MG63 (cell line): Measurements from ENCODE around the gene P2RY11. TPM values are rescaled to one million over a fixed set of nuclear protein-coding genes. Genes with fewer than 3 reads are reported as not detected.

ENCODE experiments used
- DNase-seq: peaks from one replicate; pipeline ENCODE4 v3.0.0-alpha.2; 2020
- H3K27me3 ChIP-seq: fragments of 250-450 bp; sonication (Bioruptor Pico); 2 replicates; pipeline ENCODE4 v1.5.1; 2020; ENCODE audit warnings: mild to moderate bottlenecking, moderate library complexity
- H3K36me3 ChIP-seq: fragments of 250-450 bp; sonication (Bioruptor Pico); 2 replicates; pipeline ENCODE4 v1.5.1; 2020; ENCODE audit warnings: mild to moderate bottlenecking, moderate library complexity
- H3K4me3 ChIP-seq: fragments of 250-450 bp; sonication (Bioruptor Pico); 2 replicates; pipeline ENCODE4 v1.5.1; 2020; ENCODE audit warnings: mild to moderate bottlenecking, moderate library complexity
- H3K9me3 ChIP-seq: fragments of 250-450 bp; sonication (Bioruptor Pico); 2 replicates; pipeline ENCODE4 v1.5.1; 2020; ENCODE audit warnings: mild to moderate bottlenecking, moderate library complexity
- total RNA-seq: library from RNA; depleted of rRNA; stranded (reverse); fragments of >200 nt; shearing (Covaris generic); gene quantifications from 2 replicates; pipeline ENCODE4 v1.2.3, GENCODE V29; 2014; ENCODE audit warnings: low replicate concordance

Gene P2RY11
- total RNA-seq, 1 experiment from 2014 or later = 5.9 TPM

DNA sequence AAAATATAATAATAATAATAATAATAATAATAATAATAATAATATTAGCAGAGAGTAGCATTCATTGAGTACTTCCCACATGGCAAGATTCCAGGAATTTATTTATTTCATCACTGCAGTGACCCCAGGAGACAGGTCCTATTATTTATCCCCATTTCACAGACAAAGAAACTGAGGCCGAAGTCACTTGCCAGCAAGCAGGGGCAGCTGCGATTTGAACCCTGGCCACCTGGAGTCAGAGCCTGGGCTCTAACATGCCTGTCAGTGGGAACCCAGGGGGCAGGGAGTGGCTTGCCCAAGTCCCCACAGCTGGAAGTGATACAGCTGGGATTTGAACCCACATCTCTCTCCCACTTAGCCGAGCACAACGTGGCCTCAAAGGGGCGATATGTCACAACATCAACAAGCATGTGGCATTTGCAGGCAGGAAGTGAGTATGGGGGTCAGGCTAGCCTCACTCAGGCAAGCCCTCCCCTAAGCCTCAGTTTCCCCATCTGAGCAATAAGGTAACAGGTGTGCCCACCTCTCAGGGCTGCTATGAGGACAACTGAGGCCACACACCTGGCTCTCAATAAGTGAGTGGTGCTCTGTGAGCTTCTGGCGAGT lies 22.4 kb upstream of the P2RY11 start:
- Histone ChIP-seq H3K9me3 (no peaks in the 10 kb centered on the region), H3K36me3 (peaks cover 17% of the 10 kb centered on the region), H3K4me3 (no peak overlapping the region), H3K27me3 (no peaks in the 10 kb centered on the region)
- DNase-seq = no peak

DNA sequence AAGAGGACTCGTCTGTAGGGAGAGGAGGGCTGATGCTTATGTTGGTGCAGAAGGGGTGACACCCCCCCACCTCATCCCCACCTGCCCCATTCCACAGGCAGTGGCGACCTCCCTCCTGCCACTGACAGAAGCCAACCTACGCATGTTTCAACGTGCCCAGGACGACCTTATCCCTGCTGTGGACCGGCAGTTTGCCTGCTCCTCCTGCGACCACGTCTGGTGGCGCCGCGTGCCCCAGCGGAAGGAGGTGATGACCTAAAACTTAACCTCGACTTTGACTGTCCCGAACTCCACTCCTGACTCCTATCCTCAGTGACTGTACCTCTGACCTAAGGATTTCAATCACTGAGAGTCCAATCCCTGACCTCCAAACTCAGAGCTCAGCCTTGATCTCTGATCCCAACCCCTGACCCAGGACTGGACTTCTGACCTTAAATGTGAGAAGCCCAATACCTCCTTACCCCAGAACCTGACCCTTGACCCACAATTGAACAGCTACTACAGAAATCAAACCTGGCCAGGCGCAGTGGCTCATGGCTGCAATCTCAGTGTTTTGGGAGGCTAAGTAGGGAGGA lies 21.6 kb upstream of the P2RY11 start:
- no peaks in the 10 kb centered on the region for H3K27me3 ChIP-seq
- peaks cover 17% of the 10 kb centered on the region for H3K36me3 ChIP-seq
- no peak for DNase-seq
- no peak overlapping the region for H3K4me3 ChIP-seq
- no peaks in the 10 kb centered on the region for H3K9me3 ChIP-seq

DNA sequence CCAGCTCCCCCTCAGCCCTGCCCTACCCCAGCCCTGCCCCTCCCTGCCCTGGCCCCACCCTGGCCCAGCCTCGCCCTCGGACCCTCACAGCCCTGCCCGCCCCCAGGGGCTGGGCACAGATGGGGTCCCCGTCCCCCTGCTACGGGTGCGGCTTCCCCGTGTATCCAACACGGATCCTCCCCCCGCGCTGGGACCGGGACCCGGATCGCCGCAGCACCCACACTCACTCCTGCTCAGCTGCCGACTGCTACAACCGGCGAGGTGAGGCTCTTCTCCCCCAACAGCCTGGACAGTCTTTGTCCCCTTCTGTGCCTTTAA lies 20.2 kb upstream of the P2RY11 start:
- H3K9me3 ChIP-seq = no peaks in the 10 kb centered on the region; the same call in 1 of the 2 replicates
- H3K36me3 ChIP-seq = peaks cover 17% of the 10 kb centered on the region
- no peak for DNase-seq
- no peak overlapping the region for H3K4me3 ChIP-seq
- H3K27me3 ChIP-seq = peaks cover 5% of the 10 kb centered on the region; the same call in 1 of the 2 replicates

DNA sequence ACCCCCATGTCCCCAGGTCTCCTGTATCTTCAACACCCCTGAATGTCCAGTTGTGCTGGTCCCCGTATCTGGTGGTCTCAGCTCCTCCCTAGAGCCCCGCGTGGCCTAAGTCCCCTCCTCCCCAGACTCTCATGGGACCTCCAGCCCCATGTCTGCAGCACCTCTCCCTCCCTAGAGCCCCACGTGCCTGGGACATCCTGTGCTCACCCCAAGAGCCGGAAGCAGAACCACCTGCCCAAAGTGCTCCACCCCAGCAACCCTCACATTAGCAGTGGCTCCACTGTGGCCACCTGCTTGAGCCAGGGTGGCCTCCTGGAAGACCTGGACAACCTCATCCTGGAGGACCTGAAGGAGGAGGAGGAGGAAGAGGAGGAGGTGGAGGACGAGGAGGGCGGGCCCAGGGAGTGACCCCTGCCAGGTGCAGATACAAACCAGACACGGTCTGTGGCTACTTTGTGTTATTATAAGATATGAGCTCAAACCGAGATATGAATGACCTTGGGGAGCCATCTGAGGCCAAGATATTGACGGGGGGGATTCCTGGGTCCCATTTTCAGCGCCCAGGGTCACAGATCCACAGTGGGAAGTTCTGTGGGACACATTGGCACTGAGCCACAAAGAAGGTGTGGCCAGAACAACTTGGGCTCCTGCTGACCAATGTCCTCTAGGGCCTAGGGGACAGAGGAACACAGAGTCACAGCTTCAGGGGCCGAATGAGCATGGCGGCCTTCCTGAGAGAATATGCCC lies 19.4 kb upstream of the P2RY11 start:
- peaks cover 17% of the 10 kb centered on the region for H3K36me3 ChIP-seq
- no peaks in the 10 kb centered on the region; the same call in 1 of the 2 replicates for H3K9me3 ChIP-seq
- H3K27me3 ChIP-seq = peaks cover 5% of the 10 kb centered on the region; the same call in 1 of the 2 replicates
- no peak overlapping the region for H3K4me3 ChIP-seq
- no peak for DNase-seq

DNA sequence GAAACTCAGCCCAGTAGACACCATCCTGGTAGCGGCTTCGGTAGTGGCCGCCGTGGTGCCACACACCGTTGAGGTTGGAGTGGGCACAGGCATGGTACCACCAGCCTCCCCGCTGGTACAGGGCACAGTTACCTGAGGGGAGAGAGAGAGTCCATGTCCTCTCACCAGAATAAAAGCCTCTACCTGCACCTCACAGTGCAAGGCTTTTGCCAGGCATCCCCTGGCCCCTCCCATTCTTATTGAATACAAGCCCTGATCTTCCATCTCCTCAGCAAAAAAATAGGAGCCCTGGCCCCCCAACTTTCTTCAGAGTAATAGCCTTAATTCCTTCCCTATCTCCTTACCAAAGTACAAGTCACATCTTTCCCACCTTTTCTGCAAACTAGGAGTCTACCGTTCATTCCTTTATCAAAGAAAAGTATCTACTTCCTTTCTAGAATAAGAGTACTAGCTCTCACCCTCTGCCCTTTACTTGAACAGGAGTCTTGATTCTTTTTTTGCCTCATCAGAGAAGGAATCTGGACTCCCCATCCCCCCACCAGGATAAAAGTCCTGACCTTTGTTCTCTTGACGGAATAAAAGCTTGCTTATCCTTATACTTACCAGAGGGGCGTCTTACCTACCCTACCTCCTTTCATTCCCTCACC lies 18.7 kb upstream of the P2RY11 start:
- Histone ChIP-seq H3K4me3 (no peak overlapping the region), H3K36me3 (peaks cover 17% of the 10 kb centered on the region), H3K9me3 (no peaks in the 10 kb centered on the region; the same call in 1 of the 2 replicates), H3K27me3 (peaks cover 5% of the 10 kb centered on the region; the same call in 1 of the 2 replicates)
- no peak for DNase-seq

DNA sequence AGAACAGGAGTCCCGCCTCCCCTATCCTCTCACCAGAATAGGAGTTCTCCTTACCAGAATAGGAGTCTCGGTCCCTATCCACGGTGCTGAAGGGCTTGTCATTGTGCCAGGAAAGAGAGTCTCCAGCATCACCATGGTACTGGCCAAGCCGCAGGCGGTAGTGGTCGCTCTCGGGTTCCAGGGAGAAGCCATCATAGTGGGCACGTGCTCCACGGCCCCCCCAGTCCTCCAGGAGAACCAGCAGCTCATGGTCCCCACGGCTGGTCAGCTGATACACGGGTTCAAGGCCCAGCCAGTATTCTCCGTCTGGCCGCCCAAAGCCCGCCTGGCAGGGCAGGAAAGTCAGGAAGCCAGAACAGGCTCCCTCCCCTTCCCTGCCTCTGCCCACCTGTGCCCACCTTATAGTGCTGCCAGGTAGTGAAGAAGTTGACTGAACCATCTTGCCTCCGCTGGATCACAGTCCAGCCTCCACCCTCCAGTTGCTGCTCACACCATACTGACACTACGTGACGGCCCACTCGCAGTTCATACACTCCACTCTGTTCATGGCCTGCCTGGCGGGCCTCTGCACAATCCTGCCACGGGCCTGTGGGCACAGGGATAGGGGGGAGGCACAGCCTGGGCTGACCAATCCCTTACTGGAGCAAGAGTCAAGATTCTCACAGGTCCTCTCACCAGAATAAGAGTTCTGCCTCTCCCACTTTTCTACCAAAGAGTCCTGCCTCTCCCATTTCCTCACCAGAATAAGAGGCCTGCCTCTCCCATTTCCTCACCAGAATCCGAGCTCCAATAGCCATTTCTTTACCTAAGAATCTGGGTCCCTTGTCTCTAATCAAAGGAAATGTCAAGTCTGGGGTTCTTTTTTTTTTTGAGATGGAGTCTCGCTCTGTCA lies 18.0 kb upstream of the P2RY11 start:
- Histone ChIP-seq H3K9me3 (no peaks in the 10 kb centered on the region; the same call in 1 of the 2 replicates), H3K36me3 (peaks cover 17% of the 10 kb centered on the region), H3K4me3 (no peak overlapping the region), H3K27me3 (peaks cover 5% of the 10 kb centered on the region; the same call in 1 of the 2 replicates)
- no peak for DNase-seq

DNA sequence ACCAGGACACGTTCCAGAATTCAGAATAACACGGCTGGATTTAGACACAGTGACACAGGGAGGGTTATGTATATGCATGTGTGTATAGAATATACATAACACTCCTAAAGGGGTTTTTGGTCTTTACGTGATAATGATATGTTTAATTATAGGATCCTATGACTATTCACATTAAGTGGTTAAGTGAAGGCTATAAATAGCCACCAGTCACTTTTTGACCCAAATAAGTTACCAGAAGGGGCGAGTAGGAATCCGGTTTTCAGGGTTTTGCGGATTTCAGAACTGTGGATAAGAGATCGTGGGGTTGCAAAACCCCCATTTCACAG lies 15.9 kb upstream of the P2RY11 start:
- no peak for DNase-seq
- Histone ChIP-seq H3K4me3 (peak overlapping the region; percentile 9; the same call in 1 of the 2 replicates), H3K27me3 (peaks cover 5% of the 10 kb centered on the region; the same call in 1 of the 2 replicates), H3K9me3 (no peaks in the 10 kb centered on the region; the same call in 1 of the 2 replicates), H3K36me3 (peaks cover 7% of the 10 kb centered on the region)

DNA sequence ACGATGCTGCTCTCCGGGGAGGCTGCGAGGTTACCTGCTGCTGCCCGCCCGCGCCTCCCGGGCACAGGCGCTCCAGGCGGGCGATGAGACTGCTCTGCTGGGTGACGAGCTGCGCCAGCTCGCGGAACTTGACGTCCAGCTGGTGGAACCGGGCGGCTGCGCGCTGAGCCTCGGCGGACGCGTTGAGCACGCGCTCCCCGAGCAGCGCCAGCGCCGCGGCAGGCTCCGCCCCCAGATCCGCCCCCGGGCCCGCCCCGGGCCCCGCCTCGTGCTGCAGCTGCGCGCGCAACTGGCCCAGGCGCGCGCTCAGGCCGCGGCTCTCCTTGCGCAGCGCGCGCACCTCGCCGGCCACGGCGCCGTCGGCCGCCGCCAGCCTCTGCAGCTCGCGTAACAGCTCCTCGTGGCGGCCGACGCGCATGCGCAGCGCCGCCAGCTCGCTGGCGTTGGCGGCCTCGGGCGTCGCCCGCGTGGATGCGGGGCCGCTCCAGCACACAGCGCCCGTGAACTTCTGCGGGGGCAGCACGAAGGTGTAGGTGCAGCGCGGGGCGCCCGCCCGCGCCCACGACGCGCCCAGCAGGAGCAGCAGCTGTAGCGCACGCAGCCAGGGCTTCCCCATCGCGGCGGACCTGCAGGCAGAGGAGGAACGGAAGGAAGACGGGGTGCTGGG lies 15.4 kb upstream of the P2RY11 start:
- Histone ChIP-seq H3K36me3 (peaks cover 5% of the 10 kb centered on the region), H3K27me3 (peaks cover 5% of the 10 kb centered on the region; the same call in 1 of the 2 replicates), H3K4me3 (peak overlapping the region; percentile 47), H3K9me3 (no peaks in the 10 kb centered on the region; the same call in 1 of the 2 replicates)
- peak; percentile 94 for DNase-seq

DNA sequence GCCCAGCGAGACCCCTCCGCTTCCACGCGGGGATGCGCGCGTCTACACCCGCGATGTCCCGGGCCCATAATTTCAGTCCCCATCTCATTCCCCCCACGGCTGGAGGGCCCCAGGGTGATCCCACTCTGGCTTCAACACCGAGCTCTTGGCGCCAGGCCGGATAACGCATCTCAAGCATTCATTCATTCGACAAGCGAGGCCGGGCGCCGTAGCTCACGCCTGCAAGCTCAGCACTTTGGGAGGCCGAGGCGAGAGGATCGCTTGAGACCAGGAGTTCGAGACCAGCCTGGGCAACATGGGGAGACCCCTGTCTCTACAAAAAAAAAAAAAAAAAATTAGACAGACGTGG lies 14.9 kb upstream of the P2RY11 start:
- no peak for DNase-seq

DNA sequence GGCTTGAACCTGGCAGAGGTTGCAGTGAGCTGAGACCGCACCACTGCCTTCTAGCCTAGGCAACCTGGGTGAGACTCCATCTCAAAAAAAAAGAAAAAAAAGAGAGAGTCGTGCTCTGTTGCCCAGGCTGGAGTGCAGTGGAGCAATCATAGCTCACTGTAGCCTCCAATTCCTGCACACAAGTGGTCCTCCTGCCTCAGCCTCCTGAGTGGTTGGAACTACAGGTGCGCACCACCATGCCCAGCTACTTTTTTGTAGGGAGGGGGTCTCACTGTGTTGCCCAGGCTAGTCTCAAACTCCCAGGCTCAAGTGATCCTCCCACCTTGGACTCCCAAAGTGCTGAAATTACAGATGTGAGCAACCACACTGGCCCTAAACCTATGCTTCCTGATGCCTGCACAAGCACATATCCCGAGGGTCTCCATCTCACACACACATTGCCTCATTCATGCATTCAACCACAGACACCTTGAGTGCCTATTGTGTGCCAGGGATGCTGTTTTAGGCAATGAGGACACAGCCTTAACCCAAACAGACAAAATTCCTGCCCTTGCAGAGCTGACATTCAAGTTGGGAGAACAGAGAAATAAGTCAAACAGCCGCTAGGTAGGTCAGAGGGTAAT lies 11.2 kb upstream of the P2RY11 start:
- no peaks in the 10 kb centered on the region for H3K36me3 ChIP-seq
- H3K9me3 ChIP-seq = no peaks in the 10 kb centered on the region; the same call in 1 of the 2 replicates
- H3K4me3 ChIP-seq = no peak overlapping the region
- peaks cover 5% of the 10 kb centered on the region; the same call in 1 of the 2 replicates for H3K27me3 ChIP-seq
- no peak for DNase-seq

More for the DNA sequence above, 14.9 kb upstream of the P2RY11 start:
- Histone ChIP-seq H3K9me3 (no peaks in the 10 kb centered on the region; the same call in 1 of the 2 replicates), H3K36me3 (peaks cover 4% of the 10 kb centered on the region), H3K27me3 (peaks cover 5% of the 10 kb centered on the region; the same call in 1 of the 2 replicates), H3K4me3 (peak overlapping the region; percentile 47)

DNA sequence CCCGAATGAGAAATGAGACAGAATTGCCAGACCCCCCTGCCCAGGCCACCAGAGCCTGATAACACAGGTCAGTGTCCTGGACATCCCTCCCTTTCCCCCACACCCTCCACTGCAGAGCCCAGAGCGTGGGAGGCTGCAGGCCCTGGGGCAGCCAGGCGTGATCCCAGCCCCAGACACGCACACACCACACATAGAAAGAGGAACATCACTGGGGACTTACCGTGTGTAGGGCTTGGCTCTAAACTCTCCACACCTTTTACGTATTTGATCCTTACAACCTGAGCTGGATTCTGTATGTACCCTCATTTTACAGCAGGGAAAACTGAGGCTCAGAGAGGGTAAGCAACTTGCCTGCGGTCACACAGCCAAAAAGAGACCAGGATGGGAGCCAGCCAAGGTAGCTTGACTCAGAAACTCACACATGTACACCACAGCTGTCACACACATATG lies 8.7 kb upstream of the P2RY11 start:
- Histone ChIP-seq H3K36me3 (peaks cover 12% of the 10 kb centered on the region), H3K9me3 (no peaks in the 10 kb centered on the region), H3K4me3 (no peak overlapping the region), H3K27me3 (no peaks in the 10 kb centered on the region; the same call in 1 of the 2 replicates)
- no peak for DNase-seq

DNA sequence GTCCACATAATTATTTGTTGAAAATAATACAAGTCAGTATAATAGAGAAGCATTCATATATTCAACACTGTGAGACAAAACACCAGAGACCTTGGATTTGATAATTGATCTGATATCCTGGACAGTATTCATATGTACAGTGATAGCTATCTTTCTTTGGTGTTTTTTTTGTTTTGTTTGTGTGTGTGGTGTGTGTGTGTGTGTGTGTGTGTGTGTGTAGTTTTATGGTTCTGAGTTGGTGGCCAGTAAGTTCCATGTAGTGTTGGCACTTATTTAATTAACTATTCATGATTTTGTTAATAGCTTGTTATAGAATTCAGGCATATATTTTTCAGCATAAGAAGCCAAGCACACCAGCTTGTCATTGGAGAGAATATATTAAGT lies 7.4 kb upstream of the P2RY11 start:
- DNase-seq = no peak
- H3K36me3 ChIP-seq = peaks cover 26% of the 10 kb centered on the region

DNA sequence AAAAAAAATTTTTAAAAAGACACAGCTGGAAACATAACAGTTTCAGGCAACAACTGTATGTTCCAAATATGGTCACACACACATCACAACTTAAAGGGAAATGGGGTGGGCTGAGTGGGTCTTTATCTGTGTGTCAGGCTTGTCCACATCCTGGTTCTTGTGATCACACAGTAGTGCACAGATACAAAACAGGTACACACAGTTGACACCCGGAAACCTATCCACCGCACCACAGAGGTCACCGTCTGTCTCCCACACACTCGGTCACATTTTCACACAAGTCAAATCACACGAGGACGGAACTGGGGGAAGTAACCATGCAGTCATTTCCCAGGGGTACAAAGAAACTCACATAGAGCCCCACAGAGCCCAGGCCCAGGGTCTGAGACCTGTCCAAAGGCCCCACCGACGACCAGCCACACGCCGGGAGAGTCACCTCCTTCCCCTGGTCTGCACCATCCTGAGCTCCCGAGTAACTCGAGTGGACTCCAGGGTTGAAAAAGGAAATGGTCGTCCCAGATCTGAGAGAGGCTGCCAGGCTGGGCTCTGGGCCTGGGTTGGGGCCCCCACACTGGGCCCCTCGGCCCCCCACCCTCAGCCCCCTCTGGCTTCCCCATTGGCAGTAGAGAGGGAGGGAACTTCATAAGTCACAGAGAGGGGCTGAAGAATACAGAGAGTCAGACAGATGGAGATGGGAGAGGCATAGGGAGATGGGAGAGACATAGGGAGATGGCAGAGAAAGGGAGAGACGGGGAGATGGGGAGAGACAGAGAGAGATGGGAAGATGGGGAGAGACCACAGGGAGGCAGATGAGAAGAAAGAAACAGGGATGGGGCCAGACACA lies 6.6 kb upstream of the P2RY11 start:
- H3K36me3 ChIP-seq = peaks cover 33% of the 10 kb centered on the region
- H3K4me3 ChIP-seq = no peak overlapping the region
- no peaks in the 10 kb centered on the region for H3K9me3 ChIP-seq
- no peak for DNase-seq
- no peaks in the 10 kb centered on the region; the same call in 1 of the 2 replicates for H3K27me3 ChIP-seq

More for the DNA sequence above, 7.4 kb upstream of the P2RY11 start:
- no peak overlapping the region for H3K4me3 ChIP-seq
- no peaks in the 10 kb centered on the region for H3K9me3 ChIP-seq
- no peaks in the 10 kb centered on the region; the same call in 1 of the 2 replicates for H3K27me3 ChIP-seq

DNA sequence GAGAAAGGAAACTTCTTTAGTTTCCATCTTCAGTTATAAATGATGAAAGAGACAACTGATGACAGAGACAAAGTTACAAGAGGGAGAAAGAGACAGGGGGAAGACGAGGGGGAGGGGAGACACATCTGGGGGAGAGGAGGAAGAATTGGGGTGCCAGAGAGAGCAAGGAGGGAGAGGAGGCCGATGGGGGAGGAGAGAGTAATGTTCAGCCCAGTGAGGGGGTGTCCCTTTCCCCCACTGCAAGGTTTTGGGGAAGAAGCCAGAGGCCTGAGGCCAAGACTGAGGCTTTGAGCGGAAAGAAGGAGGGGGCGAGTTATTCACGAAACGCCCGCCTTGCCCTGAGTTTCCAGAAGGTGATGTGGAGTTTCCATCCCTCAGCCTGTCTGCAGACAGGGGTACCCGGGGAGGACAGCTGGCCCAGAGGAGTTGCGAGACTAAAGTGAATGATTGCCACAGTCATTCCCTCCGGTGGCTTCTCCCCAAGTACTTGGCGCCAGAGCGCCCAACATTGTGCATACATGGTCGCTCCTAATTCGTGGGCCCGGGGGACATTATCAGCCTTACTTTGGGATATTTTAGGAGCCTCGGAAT lies 5.9 kb upstream of the P2RY11 start:
- no peak for DNase-seq
- Histone ChIP-seq H3K9me3 (no peaks in the 10 kb centered on the region), H3K27me3 (no peaks in the 10 kb centered on the region; the same call in 1 of the 2 replicates), H3K36me3 (peaks cover 40% of the 10 kb centered on the region), H3K4me3 (peak overlapping the region; percentile 89)
